ENCODE results near the gene LRRC4C. TPM values are rescaled to one million over a fixed set of nuclear protein-coding genes. Genes with fewer than 3 reads are reported as not detected.
A peak's percentile ranks its signal among the peaks of the same experiment; 100 is the strongest.

LRRC4C gene
- total RNA-seq, 2 donors from 2014 or later = 0.84 to 0.95 TPM

DNA sequence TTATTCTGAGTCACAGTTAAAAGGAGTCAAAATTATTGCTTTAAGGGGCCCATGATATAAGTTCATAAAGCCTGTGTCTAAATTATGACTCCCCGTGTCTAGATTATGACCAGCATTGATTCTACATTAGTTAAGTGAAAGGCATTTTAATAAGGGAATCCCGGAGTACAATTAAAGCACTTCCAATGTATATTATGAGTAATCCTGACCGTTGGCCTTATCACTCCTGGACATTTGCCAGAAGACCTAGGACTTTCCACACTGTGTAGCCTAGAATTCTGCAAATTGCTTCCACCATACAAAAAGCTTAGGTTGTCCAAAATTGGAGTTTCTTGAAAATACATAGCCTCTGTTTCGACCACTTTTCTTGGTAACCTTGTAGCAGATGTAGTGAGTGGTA is 1292.6 kb downstream of the LRRC4C start:
- H3K4me1 Mint-ChIP-seq = peaks cover 18% of the 10 kb centered on the region
- WGBS, 2 experiments (ENCODE audit: insufficient coverage in 1 of 2, insufficient read length in 1 of 2) = 95 to 100% methylated on average over 3 to 4 of the region's 4 CpGs

DNA sequence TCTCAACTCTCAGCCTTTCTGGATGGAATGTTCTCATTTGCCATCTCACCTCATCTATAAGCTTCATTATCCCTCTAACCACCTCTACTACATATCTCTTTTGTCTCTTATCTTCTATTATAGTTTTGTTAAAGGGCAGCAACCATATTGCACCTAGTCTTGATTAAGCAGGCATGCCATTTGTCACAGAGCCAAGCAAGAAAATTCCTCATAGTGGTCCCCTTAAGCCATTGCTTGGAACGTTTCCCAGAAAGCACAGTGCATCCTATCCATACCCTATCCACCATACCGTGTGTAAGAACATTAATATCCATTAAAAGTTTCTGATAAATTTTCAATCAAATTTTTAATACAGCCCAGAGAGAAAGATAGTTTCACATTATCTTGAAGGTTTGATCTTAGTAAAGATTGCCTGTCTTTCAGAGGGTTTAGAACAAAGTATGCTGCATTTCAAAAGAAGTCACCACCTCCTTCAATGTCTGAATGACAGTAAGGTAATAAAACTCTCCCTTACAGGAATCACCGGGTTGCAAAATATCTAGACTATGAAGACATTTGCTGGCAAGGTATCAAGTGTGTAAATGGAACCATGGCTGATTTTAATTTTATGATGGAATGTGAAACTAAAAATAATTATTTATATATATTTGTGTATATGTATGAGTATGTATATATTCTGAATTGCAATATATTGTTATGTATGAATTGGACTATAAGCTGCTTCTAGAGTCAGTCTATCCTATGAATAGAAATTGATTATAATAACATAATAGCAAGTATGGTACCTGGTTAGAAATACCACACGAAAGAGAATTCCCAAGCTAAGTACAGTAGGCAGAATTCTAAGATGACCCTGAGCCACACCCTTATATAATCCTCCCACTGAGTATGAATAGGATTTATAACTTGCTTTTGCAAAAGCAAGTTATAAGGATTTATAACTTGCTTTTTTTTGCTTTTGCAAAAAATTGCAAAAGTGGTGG is 1296.3 kb downstream of the LRRC4C start:
- peaks cover 4% of the 10 kb centered on the region for H3K4me1 Mint-ChIP-seq
- H3K4me1 ChIP-seq (ENCODE audit: control insufficient read depth, insufficient read depth, low read length) = no peaks in the 10 kb centered on the region
- no peak overlapping the region for H3K27ac Mint-ChIP-seq
- H3K36me3 ChIP-seq (ENCODE audit: control insufficient read depth, insufficient read depth, low read length) = no peaks in the 10 kb centered on the region
- H3K4me3 Mint-ChIP-seq = no peak overlapping the region
- peak overlapping the region; percentile 1 for H3K27ac ChIP-seq (ENCODE audit: low read depth, low read length)
- no peaks in the 10 kb centered on the region for H3K27me3 ChIP-seq (ENCODE audit: control insufficient read depth, insufficient read depth, low read length, poor library complexity, severe bottlenecking)
- no peak overlapping the region for H3K4me3 ChIP-seq (ENCODE audit: low read length)
- DNase-seq = no peak
- WGBS, 2 experiments (ENCODE audit: insufficient coverage in 1 of 2, insufficient read length in 1 of 2) = 61 to 100% methylated on average over 1 to 3 of the region's 4 CpGs
- no peaks in the 10 kb centered on the region for H3K27me3 Mint-ChIP-seq (ENCODE audit: insufficient read depth)
- H3K9me3 ChIP-seq (ENCODE audit: control insufficient read depth, low read length) = no peaks in the 10 kb centered on the region
- H3K9me3 Mint-ChIP-seq = peaks cover 7% of the 10 kb centered on the region
- TF ChIP-seq, protein P1, sequence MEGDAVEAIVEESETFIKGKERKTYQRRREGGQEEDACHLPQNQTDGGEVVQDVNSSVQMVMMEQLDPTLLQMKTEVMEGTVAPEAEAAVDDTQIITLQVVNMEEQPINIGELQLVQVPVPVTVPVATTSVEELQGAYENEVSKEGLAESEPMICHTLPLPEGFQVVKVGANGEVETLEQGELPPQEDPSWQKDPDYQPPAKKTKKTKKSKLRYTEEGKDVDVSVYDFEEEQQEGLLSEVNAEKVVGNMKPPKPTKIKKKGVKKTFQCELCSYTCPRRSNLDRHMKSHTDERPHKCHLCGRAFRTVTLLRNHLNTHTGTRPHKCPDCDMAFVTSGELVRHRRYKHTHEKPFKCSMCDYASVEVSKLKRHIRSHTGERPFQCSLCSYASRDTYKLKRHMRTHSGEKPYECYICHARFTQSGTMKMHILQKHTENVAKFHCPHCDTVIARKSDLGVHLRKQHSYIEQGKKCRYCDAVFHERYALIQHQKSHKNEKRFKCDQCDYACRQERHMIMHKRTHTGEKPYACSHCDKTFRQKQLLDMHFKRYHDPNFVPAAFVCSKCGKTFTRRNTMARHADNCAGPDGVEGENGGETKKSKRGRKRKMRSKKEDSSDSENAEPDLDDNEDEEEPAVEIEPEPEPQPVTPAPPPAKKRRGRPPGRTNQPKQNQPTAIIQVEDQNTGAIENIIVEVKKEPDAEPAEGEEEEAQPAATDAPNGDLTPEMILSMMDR (conservative IDR thresholded peaks at IDR 0.05) = no peak
- no peaks in the 10 kb centered on the region for H3K36me3 Mint-ChIP-seq (ENCODE audit: low read depth)
- no peak overlapping the region for H3K9ac ChIP-seq (ENCODE audit: extremely low read depth, low read length, poor library complexity, severe bottlenecking)

More for the DNA sequence above, 1292.6 kb downstream of the LRRC4C start:
- Mint-ChIP-seq H3K9me3 (peaks cover 7% of the 10 kb centered on the region), H3K27ac (no peak overlapping the region), H3K4me3 (no peak overlapping the region), H3K27me3 (ENCODE audit: insufficient read depth) (no peaks in the 10 kb centered on the region), H3K36me3 (ENCODE audit: low read depth) (no peaks in the 10 kb centered on the region)
- no peak for DNase-seq
- TF ChIP-seq, protein P1 (conservative IDR thresholded peaks at IDR 0.05) = no peak
- Histone ChIP-seq H3K4me1 (ENCODE audit: control insufficient read depth, insufficient read depth, low read length) (no peaks in the 10 kb centered on the region), H3K27ac (ENCODE audit: low read depth, low read length) (no peak overlapping the region), H3K27me3 (ENCODE audit: control insufficient read depth, insufficient read depth, low read length, poor library complexity, severe bottlenecking) (no peaks in the 10 kb centered on the region), H3K4me3 (ENCODE audit: low read length) (no peak overlapping the region), H3K9me3 (ENCODE audit: control insufficient read depth, low read length) (no peaks in the 10 kb centered on the region), H3K36me3 (ENCODE audit: control insufficient read depth, insufficient read depth, low read length) (no peaks in the 10 kb centered on the region), H3K9ac (ENCODE audit: extremely low read depth, low read length, poor library complexity, severe bottlenecking) (no peak overlapping the region)

DNA sequence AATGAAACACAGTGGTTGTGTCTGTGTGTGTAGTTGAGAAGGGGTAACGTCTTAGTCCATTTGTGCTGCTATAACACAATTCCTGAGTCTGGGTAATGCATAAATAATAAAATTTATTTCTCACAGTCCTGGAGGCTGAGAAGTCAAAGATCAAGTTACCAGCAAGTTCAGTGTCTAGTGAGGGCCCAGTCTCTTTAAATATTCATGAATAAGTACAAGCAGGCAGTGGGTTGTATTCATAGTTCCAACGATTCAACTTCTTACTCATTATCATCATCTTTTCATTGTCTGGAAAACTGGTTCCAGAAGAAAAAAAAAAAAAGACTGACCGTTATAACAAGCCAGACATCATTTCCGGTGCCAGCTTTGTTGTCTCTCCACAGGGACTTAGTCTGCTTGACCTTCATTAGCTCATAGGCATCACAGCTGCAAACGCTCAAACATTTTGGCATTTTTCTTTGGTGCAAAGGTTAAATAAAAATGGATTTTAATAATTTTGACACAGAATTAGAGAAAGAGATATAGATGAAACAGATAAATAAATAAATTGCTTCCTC is 1297.5 kb downstream of the LRRC4C start:
- H3K27ac Mint-ChIP-seq = no peak overlapping the region
- H3K27me3 ChIP-seq (ENCODE audit: control insufficient read depth, insufficient read depth, low read length, poor library complexity, severe bottlenecking) = no peaks in the 10 kb centered on the region

More for the DNA sequence above, 1297.5 kb downstream of the LRRC4C start:
- H3K9me3 Mint-ChIP-seq = peaks cover 18% of the 10 kb centered on the region
- Histone ChIP-seq H3K36me3 (ENCODE audit: control insufficient read depth, insufficient read depth, low read length) (no peaks in the 10 kb centered on the region), H3K4me3 (ENCODE audit: low read length) (no peak overlapping the region), H3K9ac (ENCODE audit: extremely low read depth, low read length, poor library complexity, severe bottlenecking) (no peak overlapping the region), H3K4me1 (ENCODE audit: control insufficient read depth, insufficient read depth, low read length) (no peaks in the 10 kb centered on the region), H3K9me3 (ENCODE audit: control insufficient read depth, low read length) (peaks cover under 1% of the 10 kb centered on the region), H3K27ac (ENCODE audit: low read depth, low read length) (peak overlapping the region; percentile 76)
- no peak for DNase-seq
- no peaks in the 10 kb centered on the region for H3K36me3 Mint-ChIP-seq (ENCODE audit: low read depth)
- H3K4me3 Mint-ChIP-seq = no peak overlapping the region
- WGBS, 2 experiments (ENCODE audit: insufficient coverage in 1 of 2, insufficient read length in 1 of 2) = 63 to 88% methylated on average over 3 to 5 of the region's 5 CpGs
- H3K27me3 Mint-ChIP-seq (ENCODE audit: insufficient read depth) = peaks cover 2% of the 10 kb centered on the region
- H3K4me1 Mint-ChIP-seq = no peaks in the 10 kb centered on the region
- TF ChIP-seq, protein P1 (conservative IDR thresholded peaks at IDR 0.05) = no peak

Data from endodermal cell (in vitro differentiated cells).